Peyer's patch (tissue), 4 donors: ENCODE results near the gene EPHB1.

Source experiments
- POLR2A ChIP-seq, 2 donors: fragments of 450-650 bp; IDR thresholded peaks; one replicate each; pipeline ENCODE4 v1.5.1; 2017; ENCODE audit warnings: antibody characterized with exemption in 2 of 2, mild to moderate bottlenecking in 2 of 2, moderate library complexity in 2 of 2
- TF ChIP-seq, protein P1 (sequence below), 6 experiments: fragments of 450-650 bp in 4 of 6; fragments of 200-600 bp in 2 of 6; sonication (generic) in 1 of 6; IDR thresholded peaks; one replicate each; pipeline ENCODE4 v1.5.1; 2017 to 2019; ENCODE audit warnings: antibody characterized with exemption in 6 of 6, mild to moderate bottlenecking in 3 of 6, moderate library complexity in 1 of 6

DNA sequence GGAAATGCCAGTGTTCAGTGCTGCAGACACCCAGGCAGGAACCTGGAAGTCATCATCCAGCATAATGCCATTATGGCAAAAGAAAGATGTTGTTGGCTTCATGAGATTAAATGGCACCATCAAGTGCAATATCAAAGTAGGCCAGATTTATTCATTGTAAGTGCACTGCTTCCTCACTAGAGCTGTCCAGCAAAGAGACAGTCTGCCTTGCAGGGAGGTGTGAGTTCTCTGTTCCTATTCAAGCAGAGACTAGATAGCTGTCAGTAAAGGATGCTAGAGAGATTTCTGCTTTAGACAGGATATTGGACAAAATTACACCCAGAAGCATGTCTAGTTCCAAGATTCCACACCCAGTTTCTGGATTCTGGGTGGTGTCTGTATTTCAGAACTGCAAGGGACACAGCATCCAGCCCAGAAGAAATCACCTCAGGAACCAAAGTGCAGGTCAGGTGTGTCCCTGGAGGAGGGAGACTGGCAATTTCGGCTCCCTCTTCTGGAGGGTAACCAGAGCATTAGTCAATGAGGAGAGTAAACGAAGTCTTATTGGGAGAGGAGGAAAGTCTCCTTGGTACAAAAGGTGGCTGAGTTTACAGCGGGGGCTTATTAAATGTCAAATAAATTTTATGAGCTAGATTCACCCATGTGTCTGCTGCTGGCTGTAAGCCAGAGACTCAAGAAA lies 377.3 kb downstream of the EPHB1 start:
- TF ChIP-seq POLR2A (IDR thresholded peaks at IDR 0.05), result no peak
- TF ChIP-seq, protein P1, sequence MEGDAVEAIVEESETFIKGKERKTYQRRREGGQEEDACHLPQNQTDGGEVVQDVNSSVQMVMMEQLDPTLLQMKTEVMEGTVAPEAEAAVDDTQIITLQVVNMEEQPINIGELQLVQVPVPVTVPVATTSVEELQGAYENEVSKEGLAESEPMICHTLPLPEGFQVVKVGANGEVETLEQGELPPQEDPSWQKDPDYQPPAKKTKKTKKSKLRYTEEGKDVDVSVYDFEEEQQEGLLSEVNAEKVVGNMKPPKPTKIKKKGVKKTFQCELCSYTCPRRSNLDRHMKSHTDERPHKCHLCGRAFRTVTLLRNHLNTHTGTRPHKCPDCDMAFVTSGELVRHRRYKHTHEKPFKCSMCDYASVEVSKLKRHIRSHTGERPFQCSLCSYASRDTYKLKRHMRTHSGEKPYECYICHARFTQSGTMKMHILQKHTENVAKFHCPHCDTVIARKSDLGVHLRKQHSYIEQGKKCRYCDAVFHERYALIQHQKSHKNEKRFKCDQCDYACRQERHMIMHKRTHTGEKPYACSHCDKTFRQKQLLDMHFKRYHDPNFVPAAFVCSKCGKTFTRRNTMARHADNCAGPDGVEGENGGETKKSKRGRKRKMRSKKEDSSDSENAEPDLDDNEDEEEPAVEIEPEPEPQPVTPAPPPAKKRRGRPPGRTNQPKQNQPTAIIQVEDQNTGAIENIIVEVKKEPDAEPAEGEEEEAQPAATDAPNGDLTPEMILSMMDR (IDR thresholded peaks at IDR 0.05), result no peak
